GM23338 (cell line): ENCODE data around the gene REEP1. TPM values are rescaled to one million over a fixed set of nuclear protein-coding genes. Genes with fewer than 3 reads are reported as not detected.
A peak's percentile ranks its signal among the peaks of the same experiment; 100 is the strongest.

Source experiments
- ATAC-seq: fragments of 200-7000 bp; cut with Tn5 transposase; 3 replicates; pipeline ENCODE4 v1.9.1; 2020
- DNase-seq: peaks from one replicate; pipeline ENCODE4 v3.0.0-alpha.2; 2015; ENCODE audit warnings: low spot score
- H2AFZ ChIP-seq: fragments of 200-600 bp; sonication (generic); 2 replicates; pipeline ENCODE4 v1.8.0; 2016; ENCODE audit warnings: antibody characterized with exemption, mild to moderate bottlenecking, moderate library complexity
- H3F3A ChIP-seq: fragments of 200-600 bp; sonication (generic); replicated peaks from 2 replicates; pipeline ENCODE4 v1.8.0; 2017; ENCODE audit warnings: antibody characterized with exemption, mixed run types, low read depth
- H3K27ac ChIP-seq: fragments of 200-600 bp; sonication (generic); 2 replicates; pipeline ENCODE4 v1.6.1; 2016; ENCODE audit warnings: low read depth
- H3K27me3 ChIP-seq: fragments of 200-600 bp; sonication (generic); 2 replicates; pipeline ENCODE4 v1.8.0; 2016; ENCODE audit warnings: mild to moderate bottlenecking, mixed run types, moderate library complexity; ENCODE audit not compliant: insufficient read depth
- H3K36me3 ChIP-seq: fragments of 200-600 bp; sonication (generic); 2 replicates; pipeline ENCODE4 v1.8.0; 2016; ENCODE audit warnings: mild to moderate bottlenecking; ENCODE audit not compliant: insufficient read depth
- H3K4me1 ChIP-seq: fragments of 200-600 bp; sonication (generic); 2 replicates; pipeline ENCODE4 v1.8.0; 2016; ENCODE audit warnings: mild to moderate bottlenecking, moderate library complexity; ENCODE audit not compliant: insufficient read depth
- H3K4me2 ChIP-seq: fragments of 200-600 bp; sonication (generic); 2 replicates; pipeline ENCODE4 v1.7.1; 2017; ENCODE audit warnings: mixed run types
- H3K4me3 ChIP-seq: fragments of 200-600 bp; sonication (generic); 2 replicates; pipeline ENCODE4 v1.6.1; 2016; ENCODE audit warnings: mixed run types
- H3K79me2 ChIP-seq: fragments of 200-600 bp; sonication (generic); replicated peaks from 2 replicates; pipeline ENCODE4 v1.8.0; 2017; ENCODE audit warnings: mild to moderate bottlenecking; ENCODE audit not compliant: insufficient read depth
- H3K9me2 ChIP-seq: fragments of 200-600 bp; sonication (generic); 2 replicates; pipeline ENCODE4 v1.8.0; 2017; ENCODE audit not compliant: insufficient read depth
- H4K20me1 ChIP-seq: fragments of 200-600 bp; sonication (generic); replicated peaks from 2 replicates; pipeline ENCODE4 v1.8.0; 2017; ENCODE audit warnings: mild to moderate bottlenecking; ENCODE audit not compliant: insufficient read depth
- H3K27ac Mint-ChIP-seq: 2 replicates; pipeline ENCODE4 v1.8.0; 2020; ENCODE audit warnings: inconsistent platforms, mild to moderate bottlenecking, moderate library complexity, mixed read lengths
- H3K27me3 Mint-ChIP-seq: 3 replicates; pipeline ENCODE4 v1.8.0; 2022; ENCODE audit warnings: low read depth, mild to moderate bottlenecking, moderate library complexity, mixed read lengths, inconsistent platforms; ENCODE audit not compliant: insufficient read depth, poor library complexity
- H3K36me3 Mint-ChIP-seq: 3 replicates; pipeline ENCODE4 v1.8.0; 2021; ENCODE audit warnings: low read depth, mild to moderate bottlenecking, inconsistent platforms, moderate library complexity, mixed read lengths
- H3K4me1 Mint-ChIP-seq: 3 replicates; pipeline ENCODE4 v1.8.0; 2020; ENCODE audit warnings: mild to moderate bottlenecking, inconsistent platforms, mixed read lengths
- H3K4me3 Mint-ChIP-seq: 3 replicates; pipeline ENCODE4 v1.8.0; 2021; ENCODE audit warnings: moderate library complexity, mild to moderate bottlenecking, inconsistent platforms, mixed read lengths
- H3K9me3 Mint-ChIP-seq: 3 replicates; pipeline ENCODE4 v1.8.0; 2020; ENCODE audit warnings: moderate library complexity, mild to moderate bottlenecking, inconsistent platforms, mixed read lengths
- CREB1 ChIP-seq: fragments of 250-450 bp; sonication (Bioruptor Pico); IDR thresholded peaks from 2 replicates; pipeline ENCODE4 v1.5.0; 2020; ENCODE audit warnings: low read depth, mild to moderate bottlenecking, moderate library complexity
- CTCF ChIP-seq, 2 experiments: fragments of 200-600 bp in 1 of 2; sonication (generic) in 1 of 2; conservative IDR thresholded peaks; 2 replicates each; pipeline versions ENCODE4 v1.5.1 to v1.6.1; 2016 to 2017; ENCODE audit warnings: antibody characterized with exemption in 2 of 2, low read depth in 2 of 2, mild to moderate bottlenecking in 2 of 2, moderate library complexity in 1 of 2
- ETS1 ChIP-seq: IDR thresholded peaks from 2 replicates; pipeline ENCODE4 v1.6.1; 2016; ENCODE audit warnings: antibody characterized with exemption
- EZH2 ChIP-seq: fragments of 200-600 bp; sonication (generic); IDR thresholded peaks from one replicate; pipeline ENCODE4 v1.8.0; 2017; ENCODE audit warnings: antibody characterized with exemption, mild to moderate bottlenecking, low read depth; ENCODE audit not compliant: unreplicated experiment
- EZH2phosphoT487 ChIP-seq: fragments of 200-600 bp; sonication (generic); IDR thresholded peaks from one replicate; pipeline ENCODE4 v1.8.1; 2018; ENCODE audit warnings: antibody characterized with exemption; ENCODE audit not compliant: unreplicated experiment
- NANOG ChIP-seq: IDR thresholded peaks from 2 replicates; pipeline ENCODE4 v1.6.1; 2016; ENCODE audit warnings: antibody characterized with exemption, borderline replicate concordance
- REST ChIP-seq: IDR thresholded peaks from one replicate; pipeline ENCODE4 v1.6.1; 2018; ENCODE audit warnings: antibody characterized with exemption; ENCODE audit not compliant: unreplicated experiment
- STAT1 ChIP-seq: IDR thresholded peaks from one replicate; pipeline ENCODE4 v1.6.1; 2016; ENCODE audit warnings: antibody characterized with exemption; ENCODE audit not compliant: unreplicated experiment
- ZNF114 ChIP-seq: fragments of 250-450 bp; sonication (Bioruptor Pico); IDR thresholded peaks from 2 replicates; pipeline ENCODE4 v1.5.0; 2020; ENCODE audit warnings: mild to moderate bottlenecking, moderate library complexity
- ZNF331 ChIP-seq: fragments of 250-450 bp; sonication (Bioruptor Pico); IDR thresholded peaks from 2 replicates; pipeline ENCODE4 v1.5.0; 2020; ENCODE audit warnings: low read depth, mild to moderate bottlenecking, moderate library complexity
- polyA plus RNA-seq: library from polyadenylated mRNA; unstranded; fragments of >200 nt; fragmentation: Nextera tagmentation; extraction: Ambion mirVana; gene quantifications from 2 replicates; pipeline ENCODE4 v1.2.1, GENCODE V29; 2016
- total RNA-seq: library from RNA; depleted of rRNA; stranded (reverse); fragments of >200 nt; shearing (Covaris generic); gene quantifications from 2 replicates; pipeline ENCODE4 v1.2.3, GENCODE V29; 2014

Gene REEP1
- total and polyA plus RNA-seq, 2 experiments from 2014 or later = 1.6 to 1.8 TPM

- TF ChIP-seq REST = no peak
- no peak for TF ChIP-seq ZNF114 (CRISPR knock-in tag)
- TF ChIP-seq EZH2 = no peak
Measured at GRCh38 chr2:86249579-86250391, 87.6 kb downstream of the REEP1 start (continued).

- H3K27ac Mint-ChIP-seq = 0 out of 2 replicates have a peak overlapping the region, but pooled peaks have one; percentile 21
- peak; percentile 38 for DNase-seq
- peaks cover 3% of the 10 kb centered on the region; the same call in 2 of the 3 replicates for H3K9me3 Mint-ChIP-seq
- ATAC-seq = peak; percentile 36; the same call in 2 of the 3 replicates
- Histone ChIP-seq H3K79me2 (no peaks in the 10 kb centered on the region), H3K4me1 (peaks cover 8% of the 10 kb centered on the region; the same call in 1 of the 2 replicates), H3K4me3 (no peak overlapping the region), H3K9me2 (peaks cover 9% of the 10 kb centered on the region; the same call in 1 of the 2 replicates), H3K27ac (no peak overlapping the region), H2AFZ (no peak overlapping the region), H3K27me3 (no peaks in the 10 kb centered on the region), H3K4me2 (no peak overlapping the region), H3F3A (no peaks in the 10 kb centered on the region), H4K20me1 (no peaks in the 10 kb centered on the region), H3K36me3 (no peaks in the 10 kb centered on the region)
- peaks cover 8% of the 10 kb centered on the region for H3K27me3 Mint-ChIP-seq
- no peak overlapping the region for H3K4me3 Mint-ChIP-seq
- H3K4me1 Mint-ChIP-seq = peaks cover 20% of the 10 kb centered on the region
- no peaks in the 10 kb centered on the region; the same call in 2 of the 3 replicates for H3K36me3 Mint-ChIP-seq
- TF ChIP-seq REST (no peak), CTCF (conservative IDR thresholded peaks at IDR 0.05; ENCODE audit: low read depth in 2 of 2) (no peak), ZNF331 (CRISPR knock-in tag) (no peak), STAT1 (no peak), NANOG (no peak), ZNF114 (CRISPR knock-in tag) (no peak), EZH2phosphoT487 (no peak), ETS1 (no peak), EZH2 (no peak), CREB1 (no peak)
Measured at GRCh38 chr2:86249176-86249575, 88.2 kb downstream of the REEP1 start.
